ENCODE results near the gene DOCK4. TPM values are rescaled to one million over a fixed set of nuclear protein-coding genes. Genes with fewer than 3 reads are reported as not detected.

DOCK4 gene
- polyA plus RNA-seq, 1 donor (not counting 4 experiments of a cell fraction or from before 2014, with no cell fraction given) = 13.9 TPM

DNA sequence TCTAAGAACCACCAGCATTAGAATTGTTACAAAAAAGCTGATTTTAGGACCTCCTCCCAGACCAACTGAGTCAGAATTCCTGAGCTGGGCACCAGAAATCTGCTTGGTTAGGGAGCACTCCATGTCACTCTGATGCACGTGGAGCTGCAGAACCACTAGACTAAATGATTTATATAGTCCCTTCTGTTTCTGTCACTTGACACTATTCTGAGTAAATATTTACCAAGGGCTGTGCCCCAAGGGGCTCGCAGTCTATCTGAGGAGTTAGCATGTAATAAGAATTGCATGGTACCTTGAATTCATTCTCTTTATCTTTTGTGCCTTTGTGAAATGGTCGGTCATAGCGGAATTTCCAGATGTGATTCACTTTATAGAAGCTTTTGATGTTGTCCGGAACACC is 447.9 kb downstream of the DOCK4 start:
- Histone ChIP-seq H2AFZ (ENCODE audit: control insufficient read depth, low read length) (no peak overlapping the region), H3K27me3 (ENCODE audit: control insufficient read depth, extremely low read depth, insufficient read depth, low read length) (no peaks in the 10 kb centered on the region), H3K9ac (ENCODE audit: control insufficient read depth, extremely low read depth, insufficient read depth, low read length) (no peak overlapping the region), H4K20me1 (ENCODE audit: control insufficient read depth, extremely low read depth, insufficient read depth, low read length) (no peaks in the 10 kb centered on the region), H3K4me3 (ENCODE audit: control insufficient read depth in 2 of 3, extremely low read depth in 1 of 3, insufficient read depth in 2 of 3, low read depth in 1 of 3, low read length in 3 of 3) (no peak overlapping the region), H3K36me3 (ENCODE audit: control insufficient read depth in 2 of 2, extremely low read depth in 1 of 2, insufficient read depth in 2 of 2, low read length in 2 of 2) (peaks cover 2 to 10% of the 10 kb centered on the region in 2 experiments), H3K4me2 (ENCODE audit: control insufficient read depth, extremely low read depth, insufficient read depth, low read depth, low read length) (no peak overlapping the region), H3K4me1 (ENCODE audit: control insufficient read depth, extremely low read depth, insufficient read depth, low read length) (no peaks in the 10 kb centered on the region), H3K9me3 (ENCODE audit: control insufficient read depth, low read depth, low read length) (no peaks in the 10 kb centered on the region), H3K27ac (ENCODE audit: control insufficient read depth, insufficient read depth, low read length) (no peak overlapping the region), H3K9me1 (ENCODE audit: control insufficient read depth, extremely low read depth, insufficient read depth, low read length) (no peaks in the 10 kb centered on the region), H3K79me2 (ENCODE audit: control insufficient read depth, insufficient read depth, low read length) (no peaks in the 10 kb centered on the region)
- TF ChIP-seq, protein P1, sequence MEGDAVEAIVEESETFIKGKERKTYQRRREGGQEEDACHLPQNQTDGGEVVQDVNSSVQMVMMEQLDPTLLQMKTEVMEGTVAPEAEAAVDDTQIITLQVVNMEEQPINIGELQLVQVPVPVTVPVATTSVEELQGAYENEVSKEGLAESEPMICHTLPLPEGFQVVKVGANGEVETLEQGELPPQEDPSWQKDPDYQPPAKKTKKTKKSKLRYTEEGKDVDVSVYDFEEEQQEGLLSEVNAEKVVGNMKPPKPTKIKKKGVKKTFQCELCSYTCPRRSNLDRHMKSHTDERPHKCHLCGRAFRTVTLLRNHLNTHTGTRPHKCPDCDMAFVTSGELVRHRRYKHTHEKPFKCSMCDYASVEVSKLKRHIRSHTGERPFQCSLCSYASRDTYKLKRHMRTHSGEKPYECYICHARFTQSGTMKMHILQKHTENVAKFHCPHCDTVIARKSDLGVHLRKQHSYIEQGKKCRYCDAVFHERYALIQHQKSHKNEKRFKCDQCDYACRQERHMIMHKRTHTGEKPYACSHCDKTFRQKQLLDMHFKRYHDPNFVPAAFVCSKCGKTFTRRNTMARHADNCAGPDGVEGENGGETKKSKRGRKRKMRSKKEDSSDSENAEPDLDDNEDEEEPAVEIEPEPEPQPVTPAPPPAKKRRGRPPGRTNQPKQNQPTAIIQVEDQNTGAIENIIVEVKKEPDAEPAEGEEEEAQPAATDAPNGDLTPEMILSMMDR (optimal IDR thresholded peaks at IDR 0.05 in 1 of 3, IDR thresholded peaks at IDR 0.05 in 1 of 3, conservative IDR thresholded peaks at IDR 0.05 in 1 of 3; ENCODE audit: extremely low read depth in 1 of 3, insufficient read depth in 2 of 3, low read length in 3 of 3) = no peak
- no peak for TF ChIP-seq EZH2 (IDR thresholded peaks at IDR 0.05; ENCODE audit: low read length)
- dilution Hi-C loops (cut with MboI; ENCODE audit: extremely low pct_ligation_motif_present, low sequenced_read_pairs) = loop anchor here (25.0 kb wide), 1 partner anchor 104 kb away; no protein-coding TSS in a partner anchor
- FAIRE-seq (no peak), DNase-seq (ENCODE audit: low read depth, low spot score) (no peak)

DNA sequence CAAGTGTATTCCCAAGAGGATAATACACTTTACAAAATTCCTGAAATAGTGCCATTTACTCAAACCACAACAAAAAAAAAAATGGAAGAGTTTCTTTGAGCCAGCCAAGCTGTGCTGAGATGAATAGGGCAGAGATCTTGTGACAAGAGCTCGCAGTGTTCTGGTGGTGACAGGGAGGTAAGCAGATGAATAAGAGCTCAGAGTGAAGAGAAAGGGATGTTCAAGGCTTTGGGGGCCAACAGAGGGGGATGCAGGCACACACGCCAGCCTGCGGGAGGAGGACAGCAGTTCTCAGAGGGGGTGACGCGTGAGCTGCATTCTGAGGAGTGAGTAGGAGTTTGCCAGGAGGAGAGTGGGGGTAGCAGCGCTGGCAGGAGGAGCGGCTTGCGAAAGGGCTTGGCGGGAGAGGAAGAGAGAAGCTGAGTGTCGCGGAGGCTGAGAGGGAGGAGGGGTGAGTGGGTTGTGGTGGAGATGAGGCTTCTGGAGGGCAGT is 449.5 kb downstream of the DOCK4 start:
- H3K36me3 ChIP-seq (ENCODE audit: control insufficient read depth in 2 of 2, extremely low read depth in 1 of 2, insufficient read depth in 2 of 2, low read length in 2 of 2) = peaks cover 2 to 10% of the 10 kb centered on the region in 2 experiments
- TF ChIP-seq, protein P1 (optimal IDR thresholded peaks at IDR 0.05 in 1 of 3, IDR thresholded peaks at IDR 0.05 in 1 of 3, conservative IDR thresholded peaks at IDR 0.05 in 1 of 3; ENCODE audit: extremely low read depth in 1 of 3, insufficient read depth in 2 of 3, low read length in 3 of 3) = no peak
- TF ChIP-seq EZH2 (IDR thresholded peaks at IDR 0.05; ENCODE audit: low read length) = no peak
- no peaks in the 10 kb centered on the region for H3K9me3 ChIP-seq (ENCODE audit: control insufficient read depth, low read depth, low read length)
- H3K27ac ChIP-seq (ENCODE audit: control insufficient read depth, insufficient read depth, low read length) = no peak overlapping the region
- no peak overlapping the region for H3K4me2 ChIP-seq (ENCODE audit: control insufficient read depth, extremely low read depth, insufficient read depth, low read depth, low read length)
- dilution Hi-C loops (cut with MboI; ENCODE audit: extremely low pct_ligation_motif_present, low sequenced_read_pairs) = loop anchor here (25.0 kb wide), 1 partner anchor 106 kb away; no protein-coding TSS in a partner anchor
- H3K27me3 ChIP-seq (ENCODE audit: control insufficient read depth, extremely low read depth, insufficient read depth, low read length) = no peaks in the 10 kb centered on the region
- FAIRE-seq = no peak
- no peaks in the 10 kb centered on the region for H3K9me1 ChIP-seq (ENCODE audit: control insufficient read depth, extremely low read depth, insufficient read depth, low read length)
- no peaks in the 10 kb centered on the region for H3K4me1 ChIP-seq (ENCODE audit: control insufficient read depth, extremely low read depth, insufficient read depth, low read length)
- H3K4me3 ChIP-seq (ENCODE audit: control insufficient read depth in 2 of 3, extremely low read depth in 1 of 3, insufficient read depth in 2 of 3, low read depth in 1 of 3, low read length in 3 of 3) = no peak overlapping the region
- no peak overlapping the region for H2AFZ ChIP-seq (ENCODE audit: control insufficient read depth, low read length)
- no peaks in the 10 kb centered on the region for H4K20me1 ChIP-seq (ENCODE audit: control insufficient read depth, extremely low read depth, insufficient read depth, low read length)
- H3K79me2 ChIP-seq (ENCODE audit: control insufficient read depth, insufficient read depth, low read length) = no peaks in the 10 kb centered on the region
- H3K9ac ChIP-seq (ENCODE audit: control insufficient read depth, extremely low read depth, insufficient read depth, low read length) = no peak overlapping the region
- DNase-seq (ENCODE audit: low read depth, low spot score) = no peak
